ENCODE data around the gene RFX4. TPM values are rescaled to one million over a fixed set of nuclear protein-coding genes. Genes with fewer than 3 reads are reported as not detected.

The RFX4 gene
- total RNA-seq, 1 experiment from 2014 or later, result not detected

DNA sequence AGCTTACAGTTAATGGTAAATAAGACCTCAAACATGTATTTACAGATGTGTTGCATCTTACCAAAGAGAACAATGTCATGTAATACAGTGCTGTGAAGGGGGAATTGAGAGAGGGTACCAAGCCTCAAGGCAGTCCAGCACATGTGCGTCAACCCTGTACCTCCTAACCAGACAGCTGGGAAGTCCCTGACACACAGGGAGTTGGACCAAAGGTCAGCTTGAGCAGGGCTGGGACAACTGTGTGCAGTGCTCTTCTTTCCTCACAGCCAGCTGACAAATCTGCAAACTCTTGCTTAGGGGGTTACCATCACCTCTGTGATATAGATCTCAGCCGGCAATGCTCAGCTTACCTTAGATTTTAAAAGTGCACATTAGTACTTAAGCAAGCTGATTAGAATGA, 134.9 kb downstream of the RFX4 start:
- CTCF ChIA-PET, result no interaction called here
- H3K9me3 ChIP-seq (ENCODE audit: low read depth, low read length, poor library complexity, severe bottlenecking), result no peaks in the 10 kb centered on the region
- POLR2A ChIA-PET (ENCODE audit: low non-redundant PET), result no interaction called here
- H3K4me3 ChIP-seq (ENCODE audit: low read depth, low read length, poor library complexity, severe bottlenecking), result no peak overlapping the region
- no peaks in the 10 kb centered on the region for H3K4me1 ChIP-seq (ENCODE audit: insufficient read depth, low read length, poor library complexity, severe bottlenecking)
- intact Hi-C loops (cut with micrococcal nuclease; ENCODE audit: unreplicated experiment), result no loop called here
- no peaks in the 10 kb centered on the region for H3K27me3 ChIP-seq (replicated peaks; ENCODE audit: insufficient read depth, low read depth, low read length, poor library complexity)
- no peak for DNase-seq (ENCODE audit: low spot score)
- BruUV-seq (replicated peaks), result no TSS peak
- TF ChIP-seq, protein P1, sequence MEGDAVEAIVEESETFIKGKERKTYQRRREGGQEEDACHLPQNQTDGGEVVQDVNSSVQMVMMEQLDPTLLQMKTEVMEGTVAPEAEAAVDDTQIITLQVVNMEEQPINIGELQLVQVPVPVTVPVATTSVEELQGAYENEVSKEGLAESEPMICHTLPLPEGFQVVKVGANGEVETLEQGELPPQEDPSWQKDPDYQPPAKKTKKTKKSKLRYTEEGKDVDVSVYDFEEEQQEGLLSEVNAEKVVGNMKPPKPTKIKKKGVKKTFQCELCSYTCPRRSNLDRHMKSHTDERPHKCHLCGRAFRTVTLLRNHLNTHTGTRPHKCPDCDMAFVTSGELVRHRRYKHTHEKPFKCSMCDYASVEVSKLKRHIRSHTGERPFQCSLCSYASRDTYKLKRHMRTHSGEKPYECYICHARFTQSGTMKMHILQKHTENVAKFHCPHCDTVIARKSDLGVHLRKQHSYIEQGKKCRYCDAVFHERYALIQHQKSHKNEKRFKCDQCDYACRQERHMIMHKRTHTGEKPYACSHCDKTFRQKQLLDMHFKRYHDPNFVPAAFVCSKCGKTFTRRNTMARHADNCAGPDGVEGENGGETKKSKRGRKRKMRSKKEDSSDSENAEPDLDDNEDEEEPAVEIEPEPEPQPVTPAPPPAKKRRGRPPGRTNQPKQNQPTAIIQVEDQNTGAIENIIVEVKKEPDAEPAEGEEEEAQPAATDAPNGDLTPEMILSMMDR (conservative IDR thresholded peaks at IDR 0.05; ENCODE audit: low read depth, low read length), result no peak
- TF ChIP-seq EZH2 (IDR thresholded peaks at IDR 0.05; ENCODE audit: borderline replicate concordance, low read depth, low read length, poor library complexity, severe bottlenecking), result no peak
- H3K27ac ChIP-seq (ENCODE audit: low read depth, low read length, poor library complexity, severe bottlenecking), result no peak overlapping the region
- no peaks in the 10 kb centered on the region for H3K36me3 ChIP-seq (ENCODE audit: insufficient read depth, low read length, poor library complexity, severe bottlenecking)

DNA sequence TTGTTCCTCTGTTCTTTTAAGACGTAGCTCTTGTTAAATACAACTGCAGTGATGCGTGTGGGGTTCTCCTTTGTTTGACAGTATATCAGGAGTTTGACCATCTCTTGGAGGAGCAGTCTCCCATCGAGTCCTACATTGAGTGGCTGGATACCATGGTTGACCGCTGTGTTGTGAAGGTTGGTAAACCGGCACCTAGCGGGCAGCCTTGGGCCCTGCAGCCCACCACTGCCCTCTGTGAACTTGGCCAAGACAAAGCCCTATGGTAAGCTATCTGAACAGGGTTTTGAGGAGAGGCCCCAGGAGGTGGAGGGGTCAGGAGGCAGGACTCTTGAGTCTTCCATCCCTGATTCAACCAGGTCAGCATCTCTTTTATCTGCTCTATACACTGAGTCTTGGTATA, 137.1 kb downstream of the RFX4 start:
- Histone ChIP-seq H3K27me3 (replicated peaks; ENCODE audit: insufficient read depth, low read depth, low read length, poor library complexity) (no peaks in the 10 kb centered on the region), H3K4me3 (ENCODE audit: low read depth, low read length, poor library complexity, severe bottlenecking) (no peak overlapping the region), H3K36me3 (ENCODE audit: insufficient read depth, low read length, poor library complexity, severe bottlenecking) (no peaks in the 10 kb centered on the region), H3K4me1 (ENCODE audit: insufficient read depth, low read length, poor library complexity, severe bottlenecking) (no peaks in the 10 kb centered on the region), H3K9me3 (ENCODE audit: low read depth, low read length, poor library complexity, severe bottlenecking) (no peaks in the 10 kb centered on the region), H3K27ac (ENCODE audit: low read depth, low read length, poor library complexity, severe bottlenecking) (no peak overlapping the region)
- intact Hi-C loops (cut with micrococcal nuclease; ENCODE audit: unreplicated experiment), result no loop called here
- BruUV-seq (replicated peaks), result no TSS peak
- TF ChIP-seq EZH2 (IDR thresholded peaks at IDR 0.05; ENCODE audit: borderline replicate concordance, low read depth, low read length, poor library complexity, severe bottlenecking), result no peak
- TF ChIP-seq, protein P1 (conservative IDR thresholded peaks at IDR 0.05; ENCODE audit: low read depth, low read length), result no peak
- ChIA-PET CTCF (no interaction called here), POLR2A (ENCODE audit: low non-redundant PET) (no interaction called here)
- no peak for DNase-seq (ENCODE audit: low spot score)

GRCh38 chr12:106720696-106721095, 137.9 kb downstream of the RFX4 start:
- Histone ChIP-seq H3K4me3 (ENCODE audit: low read depth, low read length, poor library complexity, severe bottlenecking) (no peak overlapping the region), H3K9me3 (ENCODE audit: low read depth, low read length, poor library complexity, severe bottlenecking) (no peaks in the 10 kb centered on the region), H3K4me1 (ENCODE audit: insufficient read depth, low read length, poor library complexity, severe bottlenecking) (no peaks in the 10 kb centered on the region), H3K27me3 (replicated peaks; ENCODE audit: insufficient read depth, low read depth, low read length, poor library complexity) (no peaks in the 10 kb centered on the region), H3K27ac (ENCODE audit: low read depth, low read length, poor library complexity, severe bottlenecking) (no peak overlapping the region), H3K36me3 (ENCODE audit: insufficient read depth, low read length, poor library complexity, severe bottlenecking) (no peaks in the 10 kb centered on the region)
- CTCF ChIA-PET, result no interaction called here
- DNase-seq (ENCODE audit: low spot score), result no peak
- no TSS peak for BruUV-seq (replicated peaks)
- TF ChIP-seq EZH2 (IDR thresholded peaks at IDR 0.05; ENCODE audit: borderline replicate concordance, low read depth, low read length, poor library complexity, severe bottlenecking), result no peak
- TF ChIP-seq, protein P1 (conservative IDR thresholded peaks at IDR 0.05; ENCODE audit: low read depth, low read length), result no peak
- POLR2A ChIA-PET (ENCODE audit: low non-redundant PET), result no interaction called here
- intact Hi-C loops (cut with micrococcal nuclease; ENCODE audit: unreplicated experiment), result no loop called here

Measured in A673 (cell line).